Right lobe of liver (tissue), 4 donors: ENCODE results near the gene OR5M3.

Experiments
- POLR2A ChIP-seq: fragments of 450-650 bp; IDR thresholded peaks from one replicate; pipeline ENCODE4 v1.6.1; 2017; ENCODE audit warnings: antibody characterized with exemption, mild to moderate bottlenecking
- TF ChIP-seq, protein P1 (sequence below), 4 donors: fragments of 200-600 bp in 3 of 4; fragments of 450-650 bp in 1 of 4; IDR thresholded peaks; one replicate each; pipeline versions ENCODE4 v1.5.1 to v1.8.0; 2016 to 2022; ENCODE audit warnings: antibody characterized with exemption in 4 of 4, mild to moderate bottlenecking in 2 of 4
- donor health status: DM: no; HTN: no; CAD: no.
- donor health status: DM: no; HTN: no; CAD: no.
- donor health status: DM: no; HTN: yes; CAD: no.

GRCh38 chr11:56509439-56509838 lies 36.3 kb upstream of the OR5M3 start:
- no peak for TF ChIP-seq POLR2A
- TF ChIP-seq, protein P1, sequence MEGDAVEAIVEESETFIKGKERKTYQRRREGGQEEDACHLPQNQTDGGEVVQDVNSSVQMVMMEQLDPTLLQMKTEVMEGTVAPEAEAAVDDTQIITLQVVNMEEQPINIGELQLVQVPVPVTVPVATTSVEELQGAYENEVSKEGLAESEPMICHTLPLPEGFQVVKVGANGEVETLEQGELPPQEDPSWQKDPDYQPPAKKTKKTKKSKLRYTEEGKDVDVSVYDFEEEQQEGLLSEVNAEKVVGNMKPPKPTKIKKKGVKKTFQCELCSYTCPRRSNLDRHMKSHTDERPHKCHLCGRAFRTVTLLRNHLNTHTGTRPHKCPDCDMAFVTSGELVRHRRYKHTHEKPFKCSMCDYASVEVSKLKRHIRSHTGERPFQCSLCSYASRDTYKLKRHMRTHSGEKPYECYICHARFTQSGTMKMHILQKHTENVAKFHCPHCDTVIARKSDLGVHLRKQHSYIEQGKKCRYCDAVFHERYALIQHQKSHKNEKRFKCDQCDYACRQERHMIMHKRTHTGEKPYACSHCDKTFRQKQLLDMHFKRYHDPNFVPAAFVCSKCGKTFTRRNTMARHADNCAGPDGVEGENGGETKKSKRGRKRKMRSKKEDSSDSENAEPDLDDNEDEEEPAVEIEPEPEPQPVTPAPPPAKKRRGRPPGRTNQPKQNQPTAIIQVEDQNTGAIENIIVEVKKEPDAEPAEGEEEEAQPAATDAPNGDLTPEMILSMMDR (IDR thresholded peaks at IDR 0.05) = no peak
